WTC11 (cell line): Measurements from ENCODE around the gene PGAP3. TPM values are rescaled to one million over a fixed set of nuclear protein-coding genes. Genes with fewer than 3 reads are reported as not detected.
A peak's percentile ranks its signal among the peaks of the same experiment; 100 is the strongest.

ENCODE experiments used
- ATAC-seq: fragments of 200-7000 bp; cut with Tn5 transposase; 2 replicates; pipeline ENCODE4 v1.10.0; 2021; ENCODE audit warnings: mild to moderate bottlenecking, moderate library complexity
- CTCF ChIA-PET: fragments of 300-600 bp; sonication (Branson Sonifier 250); formaldehyde crosslinking; loops from one replicate; lab custom pipeline; 2021; ENCODE audit warnings: antibody characterized with exemption; lab: Charles Lee
- POLR2A ChIA-PET: fragments of 350-600 bp; sonication (Branson Sonifier 250); formaldehyde crosslinking; loops from one replicate; lab custom pipeline; 2021; ENCODE audit warnings: antibody characterized with exemption; lab: Charles Lee
- DNase-seq: peaks from one replicate; pipeline ENCODE4 v3.0.0; 2021; ENCODE audit warnings: low spot score
- H3K27ac Mint-ChIP-seq: 2 replicates; pipeline ENCODE4 v1.8.0; 2021; ENCODE audit warnings: mixed read lengths
- H3K27me3 Mint-ChIP-seq: 2 replicates; pipeline ENCODE4 v1.8.0; 2021; ENCODE audit warnings: low read depth, mild to moderate bottlenecking, moderate library complexity, mixed read lengths
- H3K36me3 Mint-ChIP-seq: 2 replicates; pipeline ENCODE4 v1.8.0; 2021; ENCODE audit warnings: mixed read lengths
- H3K4me1 Mint-ChIP-seq: 2 replicates; pipeline ENCODE4 v1.8.0; 2022; ENCODE audit warnings: mixed read lengths
- H3K4me3 Mint-ChIP-seq: 2 replicates; pipeline ENCODE4 v1.8.0; 2021; ENCODE audit warnings: mild to moderate bottlenecking, moderate library complexity, mixed read lengths
- H3K9me3 Mint-ChIP-seq: 2 replicates; pipeline ENCODE4 v1.8.0; 2021; ENCODE audit warnings: mixed read lengths
- ATF1 ChIP-seq: sonication (generic); formaldehyde crosslinking; IDR thresholded peaks from 2 replicates; pipeline ENCODE4 v1.8.1; 2023; ENCODE audit warnings: mild to moderate bottlenecking, moderate library complexity, missing genetic modification reagents
- ATF6 ChIP-seq: sonication (generic); formaldehyde crosslinking; IDR thresholded peaks from 2 replicates; pipeline ENCODE4 v1.8.1; 2023; ENCODE audit warnings: mild to moderate bottlenecking, missing genetic modification reagents
- CDX4 ChIP-seq: fragments of 250-450 bp; sonication (Bioruptor Pico); IDR thresholded peaks from 2 replicates; pipeline ENCODE4 v1.9.0; 2021; ENCODE audit warnings: moderate library complexity, mild to moderate bottlenecking, inconsistent platforms, borderline replicate concordance
- E2F1 ChIP-seq: sonication (generic); formaldehyde crosslinking; IDR thresholded peaks from 2 replicates; pipeline ENCODE4 v1.8.0; 2022; ENCODE audit warnings: mild to moderate bottlenecking, missing genetic modification reagents
- ELF4 ChIP-seq: sonication (generic); formaldehyde crosslinking; IDR thresholded peaks from 2 replicates; pipeline ENCODE4 v1.8.1; 2022; ENCODE audit warnings: low read depth, mild to moderate bottlenecking, moderate library complexity, missing genetic modification reagents
- ERG ChIP-seq: fragments of 250-450 bp; sonication (Bioruptor Pico); IDR thresholded peaks from 2 replicates; pipeline ENCODE4 v1.8.0; 2021; ENCODE audit warnings: mild to moderate bottlenecking
- HMGA2 ChIP-seq: fragments of 250-450 bp; sonication (Bioruptor Pico); IDR thresholded peaks from 2 replicates; pipeline ENCODE4 v1.4.0; 2021; ENCODE audit warnings: mild to moderate bottlenecking, moderate library complexity
- JUN ChIP-seq: sonication (generic); formaldehyde crosslinking; IDR thresholded peaks from 2 replicates; pipeline ENCODE4 v1.8.0; 2023; ENCODE audit warnings: mild to moderate bottlenecking, missing genetic modification reagents
- NFE2L1 ChIP-seq: sonication (generic); formaldehyde crosslinking; IDR thresholded peaks from 2 replicates; pipeline ENCODE4 v1.8.1; 2023; ENCODE audit warnings: missing genetic modification reagents
- TCF7 ChIP-seq: sonication (generic); formaldehyde crosslinking; IDR thresholded peaks from 2 replicates; pipeline ENCODE4 v1.8.0; 2022; ENCODE audit warnings: mild to moderate bottlenecking, low read depth, missing genetic modification reagents, moderate library complexity
- TP53 ChIP-seq: sonication (generic); formaldehyde crosslinking; IDR thresholded peaks from 2 replicates; pipeline ENCODE4 v1.8.1; 2023; ENCODE audit warnings: mild to moderate bottlenecking, missing genetic modification reagents
- ZMAT4 ChIP-seq: fragments of 250-450 bp; sonication (Bioruptor Pico); IDR thresholded peaks from 2 replicates; pipeline ENCODE4 v1.9.0; 2021; ENCODE audit warnings: mild to moderate bottlenecking
- ZNF219 ChIP-seq: sonication (generic); formaldehyde crosslinking; IDR thresholded peaks from 2 replicates; pipeline ENCODE4 v1.8.0; 2023; ENCODE audit warnings: missing genetic modification reagents, mild to moderate bottlenecking, borderline replicate concordance
- ZNF263 ChIP-seq: sonication (generic); formaldehyde crosslinking; IDR thresholded peaks from 2 replicates; pipeline ENCODE4 v1.8.1; 2022; ENCODE audit warnings: low read depth, mild to moderate bottlenecking, moderate library complexity, missing genetic modification reagents
- ZNF281 ChIP-seq: sonication (generic); formaldehyde crosslinking; IDR thresholded peaks from 2 replicates; pipeline ENCODE4 v1.8.0; 2023; ENCODE audit warnings: mild to moderate bottlenecking, missing genetic modification reagents
- ZNF396 ChIP-seq: fragments of 250-450 bp; sonication (Bioruptor Pico); IDR thresholded peaks from 2 replicates; pipeline ENCODE4 v1.8.0; 2021; ENCODE audit warnings: mild to moderate bottlenecking, moderate library complexity, borderline replicate concordance
- ZNF512 ChIP-seq: sonication (generic); formaldehyde crosslinking; IDR thresholded peaks from 2 replicates; pipeline ENCODE4 v1.8.1; 2022; ENCODE audit warnings: missing genetic modification reagents, borderline replicate concordance
- total RNA-seq: library from RNA; stranded (reverse); gene quantifications from 3 replicates; pipeline ENCODE4 v1.2.3, GENCODE V29; 2021

Gene PGAP3
- total RNA-seq, 1 experiment from 2014 or later = 24.9 TPM

- DNase-seq (no peak), ATAC-seq (no peak)
- H3K9me3 Mint-ChIP-seq = no peaks in the 10 kb centered on the region
- no peaks in the 10 kb centered on the region for H3K27me3 Mint-ChIP-seq
- POLR2A ChIA-PET = interaction anchor here (2.8 kb wide), 1 partner anchor 13 kb away, joined by 25 read pairs; the partner anchor contains the start of gene ERBB2
- TF ChIP-seq ZNF396 = no peak
- no peak for TF ChIP-seq ZMAT4
- no peak for TF ChIP-seq ATF1 (CRISPR knock-in tag)
- no peak for TF ChIP-seq ERG (CRISPR knock-in tag)
- no peak for TF ChIP-seq ZNF219 (CRISPR knock-in tag)
- TF ChIP-seq TCF7 (CRISPR knock-in tag) = no peak
- TF ChIP-seq, all 79 proteins: peak for 0
- Mint-ChIP-seq H3K27ac (peak overlapping the region; percentile 85; the same call in 1 of the 2 replicates), H3K4me1 (peaks cover 39% of the 10 kb centered on the region), H3K36me3 (peaks cover 10% of the 10 kb centered on the region), H3K4me3 (peak overlapping the region; percentile 82)
- CTCF ChIA-PET = interaction anchor here (1.1 to 3.1 kb wide), 5 partner anchors 14 to 68 kb away, joined by 7 to 29 read pairs (median 15); partner anchors contain the start of gene ERBB2
Measured at GRCh38 chr17:39687101-39687545, 734 bp downstream of the PGAP3 start.

- no peaks in the 10 kb centered on the region for H3K27me3 Mint-ChIP-seq
- no peak for ATAC-seq
- peaks cover 12% of the 10 kb centered on the region for H3K36me3 Mint-ChIP-seq
- no peak overlapping the region for H3K4me3 Mint-ChIP-seq
- DNase-seq = no peak
- ChIA-PET CTCF (interaction anchor here (1.0 to 1.6 kb wide), 6 partner anchors 11 to 63 kb away, joined by 3 to 5 read pairs (median 4); no protein-coding TSS in a partner anchor), POLR2A (interaction anchor here (0.5 kb wide), 1 partner anchor 80 kb away, joined by 3 read pairs; no protein-coding TSS in a partner anchor)
- peaks cover 26% of the 10 kb centered on the region for H3K4me1 Mint-ChIP-seq
- TF ChIP-seq TP53 (CRISPR knock-in tag) (no peak), ATF6 (CRISPR knock-in tag) (no peak), ZNF219 (CRISPR knock-in tag) (no peak)
- TF ChIP-seq, all 79 proteins: peak for 0
- H3K9me3 Mint-ChIP-seq = no peaks in the 10 kb centered on the region
- no peak overlapping the region for H3K27ac Mint-ChIP-seq
Measured at GRCh38 chr17:39684369-39685192, 3.3 kb downstream of the PGAP3 start.

GRCh38 chr17:39683295-39683939 lies 4.4 kb downstream of the PGAP3 start:
- Mint-ChIP-seq H3K4me1 (peaks cover 21% of the 10 kb centered on the region), H3K4me3 (no peak overlapping the region), H3K36me3 (peaks cover 12% of the 10 kb centered on the region), H3K9me3 (no peaks in the 10 kb centered on the region), H3K27ac (peak overlapping the region; percentile 42; the same call in 1 of the 2 replicates), H3K27me3 (no peaks in the 10 kb centered on the region)
- CTCF ChIA-PET = interaction anchor here (0.7 to 1.6 kb wide), 9 partner anchors 12 to 62 kb away, joined by 3 to 5 read pairs (median 4); partner anchors contain the start of genes ERBB2 and MIEN1
- POLR2A ChIA-PET = no interaction called here
- ATAC-seq = no peak
- DNase-seq = no peak
- TF ChIP-seq ZNF263 (CRISPR knock-in tag) (no peak), ZNF281 (CRISPR knock-in tag) (no peak), CDX4 (CRISPR knock-in tag) (no peak), ZNF512 (no peak), ELF4 (CRISPR knock-in tag) (no peak), E2F1 (CRISPR knock-in tag) (no peak), HMGA2 (CRISPR knock-in tag) (no peak), NFE2L1 (CRISPR knock-in tag) (no peak), JUN (CRISPR knock-in tag) (no peak)
